HG02571 (cell line): ENCODE results near the gene PARVG.

Source experiments
- ATAC-seq: cut with Tn5 transposase; IDR thresholded peaks from one replicate; pipeline ENCODE4 v1.9.1; 2021; ENCODE audit warnings: mild to moderate bottlenecking, moderate library complexity; ENCODE audit not compliant: unreplicated experiment

The PARVG gene

DNA sequence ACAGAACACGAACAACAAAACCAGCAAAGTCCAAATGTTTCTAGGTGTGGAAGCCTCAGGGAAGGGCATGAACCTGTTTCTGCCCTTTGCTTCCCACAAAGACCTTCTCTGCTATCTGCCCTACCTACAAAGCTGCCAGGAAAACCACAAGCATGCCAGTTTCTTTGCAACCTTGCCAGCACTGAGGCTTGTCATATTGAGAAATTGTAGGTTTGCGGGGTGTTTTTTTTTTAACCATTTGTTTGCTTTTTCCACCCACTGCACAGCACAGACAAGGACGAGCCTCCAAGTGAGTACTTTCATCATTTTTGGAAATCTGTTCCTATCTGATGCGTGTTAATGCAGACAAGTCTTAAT, 12.8 kb downstream of the PARVG start:
- ATAC-seq, result no peak

DNA sequence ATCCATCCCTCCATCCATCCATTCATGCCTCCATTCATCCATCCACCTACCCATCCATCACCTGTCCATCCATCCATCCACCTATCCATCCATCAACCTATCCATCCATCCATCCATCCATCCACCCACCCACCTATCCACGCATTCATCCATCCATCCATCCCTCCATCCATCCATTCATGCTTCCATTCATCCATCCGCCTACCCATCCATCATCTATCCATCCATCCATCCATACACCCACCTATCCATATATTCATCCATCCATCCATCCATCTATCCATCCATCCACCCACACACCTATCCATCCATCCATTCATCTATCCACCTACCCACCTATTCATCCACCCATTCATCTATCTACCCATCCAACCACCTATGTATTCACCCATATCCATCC, 13.8 kb downstream of the PARVG start:
- no peak for ATAC-seq

DNA sequence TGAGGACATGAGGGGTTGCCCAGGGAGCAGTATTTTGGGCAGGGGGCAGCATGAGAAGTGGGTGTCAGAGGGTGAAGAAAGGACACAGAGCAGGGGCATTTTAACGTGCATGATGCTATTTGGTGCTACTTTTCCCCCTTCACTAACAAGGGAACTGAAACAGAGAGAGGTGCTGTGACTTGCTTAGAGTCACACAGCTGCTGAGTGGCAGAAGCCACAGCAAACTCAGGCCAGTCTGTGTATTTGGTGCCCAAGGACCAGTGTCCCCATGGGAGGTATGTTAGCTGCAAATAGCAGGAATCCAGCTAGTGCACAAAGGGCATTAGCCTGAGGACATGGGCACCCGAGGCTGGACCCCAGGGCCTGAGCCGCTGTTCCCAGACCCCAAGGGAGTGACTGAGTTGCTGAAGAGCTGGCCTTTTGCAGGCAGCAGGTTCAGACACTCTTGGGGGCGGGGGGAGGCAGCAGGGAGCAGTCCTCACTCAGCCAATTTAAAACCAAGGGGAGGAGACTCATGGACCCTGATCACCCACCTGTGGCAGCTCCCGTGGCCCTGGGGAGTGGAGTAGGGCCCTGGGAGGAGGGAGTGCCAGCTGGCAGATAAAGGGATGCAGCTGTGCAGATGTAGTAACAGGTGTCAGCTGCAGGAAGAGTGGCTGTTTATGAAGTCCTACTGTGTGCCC, 14.6 kb downstream of the PARVG start:
- ATAC-seq, result no peak

DNA sequence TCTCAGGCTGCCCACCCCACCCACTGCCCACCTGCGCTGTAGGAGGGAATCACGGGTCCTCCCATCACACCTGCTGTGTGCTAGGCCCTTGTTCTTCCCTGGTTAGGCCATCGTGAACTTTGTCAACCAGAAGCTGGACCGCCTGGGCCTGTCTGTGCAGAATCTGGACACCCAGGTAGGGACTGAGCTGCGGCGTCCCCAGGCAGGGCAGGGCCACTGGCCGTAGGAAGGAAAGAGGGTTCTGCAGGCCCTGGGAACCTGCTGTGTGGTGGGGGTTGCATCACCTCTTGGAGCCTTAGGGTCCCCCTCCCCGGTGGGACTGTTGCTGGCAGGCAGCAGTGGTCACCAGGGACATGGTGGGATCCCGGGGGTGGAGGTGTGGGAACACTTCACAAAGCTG, 15.5 kb downstream of the PARVG start:
- no peak for ATAC-seq

DNA sequence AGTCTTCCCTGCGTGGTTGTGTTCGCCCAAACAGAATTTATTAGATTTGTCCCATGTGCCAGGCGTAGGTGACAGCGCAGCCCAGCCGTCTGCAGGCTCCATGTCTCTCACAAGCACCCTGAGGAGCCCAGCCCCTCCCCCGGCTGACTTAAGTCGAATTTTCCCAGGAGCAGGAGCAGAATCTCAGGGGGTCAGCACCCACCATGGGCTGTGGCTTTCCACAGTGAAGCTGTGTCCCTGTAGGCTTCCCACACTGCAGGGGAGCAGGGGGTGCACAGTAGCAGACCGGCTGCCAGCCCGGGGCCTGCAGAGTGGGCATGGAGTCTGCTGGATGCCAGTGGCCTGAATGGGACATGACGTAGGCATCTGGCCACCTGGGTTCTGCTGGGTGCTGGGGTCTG, 16.0 kb downstream of the PARVG start:
- no peak for ATAC-seq

DNA sequence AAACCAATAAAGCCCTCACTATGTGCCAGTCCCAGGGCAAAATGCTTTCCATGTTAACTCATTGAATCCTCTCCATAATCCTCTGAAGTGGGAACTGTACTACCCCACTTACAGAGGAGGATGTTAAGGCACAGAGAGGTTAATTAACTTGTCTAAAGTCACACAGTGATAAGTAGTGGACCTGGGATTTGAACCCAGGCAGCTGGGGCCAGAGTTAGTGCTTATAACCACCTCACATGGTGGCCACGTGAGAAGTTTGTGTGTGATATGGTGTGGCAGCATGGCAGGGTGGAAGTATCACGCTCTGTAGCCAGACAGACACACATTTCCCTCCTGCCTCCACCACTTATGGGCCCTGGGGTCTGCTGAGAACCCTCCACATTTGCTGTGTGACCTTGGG, 16.5 kb downstream of the PARVG start:
- no peak for ATAC-seq

DNA sequence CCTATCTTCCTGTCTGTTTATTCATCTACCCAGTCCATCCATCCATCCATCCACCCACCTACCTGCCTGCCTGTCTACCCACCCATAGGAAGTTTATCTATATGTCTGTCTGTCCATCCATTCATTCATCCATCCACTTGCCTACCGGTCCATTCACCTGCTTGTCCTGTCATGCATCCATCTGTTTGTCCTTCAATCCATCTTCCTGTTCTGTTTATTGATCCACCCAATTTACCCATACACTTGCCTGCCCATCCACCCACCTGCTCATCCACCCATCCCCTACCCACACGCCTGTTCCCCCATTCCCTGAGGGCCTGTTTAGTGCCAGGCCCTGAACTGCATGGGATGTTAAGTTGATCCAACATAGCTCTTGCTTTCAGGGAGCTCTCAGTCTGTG, 18.4 kb downstream of the PARVG start:
- ATAC-seq, result no peak

DNA sequence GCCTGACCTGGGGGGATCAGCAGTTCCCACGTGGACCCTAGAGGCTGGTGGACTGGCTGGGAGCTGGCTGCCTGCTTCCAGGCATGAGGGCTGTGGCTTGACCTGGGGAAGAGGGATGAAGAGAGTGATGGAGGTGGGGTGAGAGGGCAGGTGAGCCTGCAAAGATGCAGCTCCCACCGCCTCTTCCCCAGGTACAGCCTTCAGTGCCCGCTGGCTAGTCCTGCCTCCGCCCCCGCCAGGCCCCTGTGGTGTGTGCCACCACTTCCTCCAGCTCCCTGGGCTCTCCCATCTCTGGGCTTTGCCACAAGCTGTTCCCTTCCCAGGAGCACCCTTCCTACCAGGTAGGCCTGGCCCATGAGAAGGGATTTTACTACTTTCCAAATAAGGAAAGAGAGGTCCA, 19.1 kb downstream of the PARVG start:
- ATAC-seq, result no peak

DNA sequence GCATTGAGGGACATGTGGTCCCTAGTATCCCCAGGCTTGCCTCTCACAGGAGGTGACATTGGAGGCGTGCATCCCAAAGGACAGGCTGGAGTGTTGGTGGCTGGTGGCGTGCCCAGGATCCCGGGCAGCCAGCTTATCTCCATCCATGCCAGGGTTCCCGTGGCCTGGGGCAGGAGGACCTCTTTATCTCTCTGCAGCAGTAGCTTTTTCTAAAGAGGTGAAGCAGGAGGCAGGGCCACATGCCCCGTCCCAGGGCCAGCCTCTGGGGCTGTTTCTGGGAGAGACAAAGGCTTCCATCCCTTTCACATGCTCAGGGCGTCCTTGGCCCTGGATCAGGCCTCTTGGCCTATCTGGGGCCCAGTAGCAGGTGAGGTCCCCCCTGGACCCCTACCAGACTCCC, 19.7 kb downstream of the PARVG start:
- ATAC-seq, result no peak

DNA sequence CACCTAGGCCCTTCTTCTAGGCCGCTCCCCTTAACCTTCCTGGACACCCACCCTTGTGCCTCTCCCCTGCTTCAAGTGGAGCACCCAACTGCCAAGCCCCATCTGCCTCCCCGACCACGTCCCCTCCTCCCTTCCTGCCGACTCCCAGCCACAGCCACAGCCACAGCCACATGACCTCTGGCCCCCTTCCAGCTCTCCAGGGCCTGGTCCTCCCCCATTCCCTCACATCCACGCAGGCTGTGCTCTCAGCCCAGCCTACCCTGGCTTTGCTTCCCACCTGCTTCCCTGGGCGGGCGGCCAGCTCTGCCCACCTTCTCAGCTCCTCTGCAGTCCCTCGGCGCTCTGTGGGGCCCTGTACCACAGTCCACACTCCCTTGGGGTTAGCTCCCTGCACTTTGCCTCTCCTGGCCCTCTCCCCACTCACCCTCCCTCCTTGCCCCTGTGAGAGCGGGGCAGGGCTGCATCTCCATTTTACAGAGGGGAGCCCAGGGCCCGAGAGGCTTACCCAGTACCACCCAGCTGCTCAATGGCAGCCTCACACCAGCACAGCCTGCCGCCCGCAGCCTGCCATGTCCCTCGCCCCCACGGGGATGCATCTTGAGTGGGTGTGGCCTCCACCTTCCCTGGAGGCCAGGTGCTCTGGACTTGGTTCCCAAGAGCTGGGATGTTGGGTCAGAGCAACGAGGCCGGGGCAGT, 20.3 kb downstream of the PARVG start:
- no peak for ATAC-seq

DNA sequence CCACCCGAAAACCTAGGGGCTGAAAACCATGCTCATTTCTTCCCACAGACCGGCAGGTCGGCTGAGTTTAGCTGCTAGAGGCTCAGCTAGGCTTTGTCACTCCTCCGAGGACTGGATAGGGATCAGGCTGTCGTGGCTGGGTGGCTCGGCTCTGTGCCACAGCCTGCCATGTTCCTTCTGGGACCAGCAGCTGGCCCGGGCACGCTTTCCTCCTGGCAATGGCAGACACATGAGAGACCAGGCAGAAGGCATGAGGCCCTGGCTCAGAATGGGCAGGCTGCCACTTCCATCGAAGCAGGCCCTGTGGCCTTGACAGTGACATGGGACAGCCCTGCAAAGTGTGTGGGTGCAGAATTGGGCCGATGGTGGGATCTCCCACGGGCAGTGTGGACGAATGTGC, 20.9 kb downstream of the PARVG start:
- no peak for ATAC-seq

DNA sequence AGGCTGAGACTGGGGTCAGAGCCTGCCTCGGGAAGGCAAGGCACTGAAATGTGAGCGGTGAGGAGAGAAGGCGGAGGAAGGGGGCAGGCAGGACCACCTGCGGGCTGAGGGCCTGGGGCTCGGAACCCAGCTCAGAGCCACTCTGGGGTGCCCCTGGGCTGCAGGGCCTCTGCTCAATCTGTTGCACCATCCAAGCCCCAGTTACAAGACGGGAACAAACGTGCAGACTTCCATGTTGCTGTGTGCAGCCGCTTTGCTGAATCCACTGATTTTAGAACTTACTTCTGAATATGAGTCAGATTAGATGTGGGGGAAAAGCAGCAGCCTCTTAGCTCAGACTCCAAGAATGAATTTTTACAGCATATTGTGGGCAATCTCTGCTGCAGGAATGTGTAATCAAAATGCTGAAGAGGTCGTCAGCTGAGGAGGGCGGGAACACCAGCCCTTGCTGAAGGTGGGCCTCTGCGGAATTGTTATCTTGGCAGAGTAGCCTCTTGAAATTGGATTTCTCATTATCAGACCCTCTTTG, 21.6 kb downstream of the PARVG start:
- ATAC-seq, result no peak

DNA sequence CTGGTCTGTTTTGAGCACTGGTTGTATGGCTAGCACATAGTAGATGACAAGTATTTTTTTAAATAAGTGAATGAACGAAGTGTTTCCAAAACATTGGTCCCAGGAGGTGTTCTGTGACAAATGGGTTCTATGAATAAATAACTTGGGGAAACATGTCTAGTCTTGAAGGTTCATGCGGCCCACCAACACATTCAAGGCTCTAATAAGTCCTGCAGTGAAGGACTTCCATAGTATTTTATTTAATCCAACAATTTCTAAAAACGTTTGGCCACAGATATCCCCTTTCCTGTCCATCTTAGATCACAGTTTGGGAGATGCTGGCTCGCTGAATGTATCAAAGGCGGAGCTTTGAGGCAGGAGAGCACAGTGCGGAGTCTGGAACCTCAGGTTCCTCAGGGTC, 22.5 kb downstream of the PARVG start:
- no peak for ATAC-seq

DNA sequence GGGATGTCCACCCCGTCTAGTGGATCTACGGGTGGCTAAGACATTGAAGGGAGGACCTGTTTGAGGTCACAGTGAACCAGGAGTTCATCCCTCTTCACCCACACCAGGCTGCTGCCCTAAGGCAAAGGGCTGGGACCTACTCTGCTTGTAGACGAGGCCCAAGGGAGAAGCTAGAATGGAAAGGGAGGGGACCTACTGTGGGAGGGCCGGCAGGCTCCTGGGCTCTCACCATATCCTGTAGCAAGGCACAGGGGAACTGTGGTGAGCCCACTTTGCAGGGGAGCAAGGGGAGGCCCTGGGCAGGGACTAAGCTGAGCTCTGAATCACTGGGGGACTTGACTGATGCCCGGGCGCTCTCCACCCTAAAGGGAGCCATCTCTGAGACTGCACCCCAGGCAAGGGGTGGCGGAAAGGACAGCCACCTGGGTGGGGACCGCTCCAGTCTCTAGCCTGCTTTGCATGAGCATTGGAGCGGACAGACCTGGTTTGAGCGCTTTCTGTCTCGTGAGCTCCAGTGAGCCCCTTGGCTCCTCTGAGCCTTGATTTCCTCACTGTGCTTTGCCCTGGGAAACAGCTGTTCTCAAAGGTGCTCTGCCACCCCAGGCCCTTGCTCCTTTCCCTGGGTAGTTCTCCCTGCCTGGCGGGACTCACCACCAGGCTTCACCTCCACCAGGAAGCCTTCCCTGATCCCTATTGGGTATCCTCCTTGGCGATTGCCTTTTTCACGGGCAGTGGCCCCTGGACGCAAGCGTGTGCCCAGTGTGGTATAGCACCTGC, 24.2 kb downstream of the PARVG start:
- ATAC-seq, result no peak

DNA sequence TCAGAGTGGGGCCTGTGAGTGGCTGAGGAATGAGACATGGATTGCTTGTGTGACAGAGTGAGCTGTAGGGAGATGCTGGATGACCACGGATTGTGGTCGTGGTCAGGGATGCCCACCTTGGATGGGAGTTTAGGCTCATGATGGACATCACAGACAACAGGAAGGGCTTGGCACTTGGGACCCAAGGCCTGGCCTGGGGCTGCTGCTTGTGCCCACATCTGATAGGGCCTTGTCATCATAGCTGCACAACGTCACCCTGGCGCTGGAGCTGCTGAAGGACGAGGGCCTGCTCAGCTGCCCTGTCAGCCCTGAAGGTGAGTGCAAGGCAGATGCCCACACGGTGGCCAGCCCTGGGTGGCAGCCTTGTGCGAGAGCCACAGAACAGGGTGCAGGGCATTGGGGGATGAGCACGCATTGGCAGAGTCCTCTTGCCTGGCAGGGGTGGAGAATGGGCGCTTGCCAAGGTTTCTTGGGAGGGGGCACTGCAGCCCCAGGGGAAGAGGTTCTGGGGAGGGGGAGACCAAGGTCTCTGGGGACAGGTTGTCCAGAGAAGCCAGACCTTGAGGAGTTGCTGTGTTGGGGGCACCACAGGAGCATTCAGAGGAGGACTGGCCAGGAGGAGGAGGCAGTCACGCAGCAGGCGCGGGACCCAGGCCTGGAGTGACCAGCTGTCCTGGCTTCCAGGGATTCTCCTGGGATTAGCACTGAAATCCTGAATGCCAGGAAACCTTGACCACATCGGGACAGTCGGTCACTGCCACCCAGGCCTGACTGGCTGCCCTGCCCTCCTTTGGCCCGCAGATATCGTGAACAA, 25.0 kb downstream of the PARVG start:
- ATAC-seq, result no peak

DNA sequence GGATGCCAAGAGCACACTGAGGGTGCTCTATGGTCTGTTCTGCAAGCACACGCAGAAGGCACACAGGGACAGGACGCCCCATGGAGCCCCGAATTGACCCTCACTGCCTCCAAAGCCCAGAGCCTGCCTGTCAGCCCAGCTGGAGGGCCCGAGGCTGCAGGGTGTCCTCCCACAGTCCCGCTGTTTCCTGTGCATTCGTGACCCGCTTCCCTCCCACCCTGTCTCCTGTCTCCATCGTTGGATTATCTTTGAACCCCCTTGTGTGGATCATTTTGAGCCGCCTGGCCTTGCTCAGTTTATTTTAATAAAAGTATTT, 25.6 kb downstream of the PARVG start:
- ATAC-seq, result no peak

DNA sequence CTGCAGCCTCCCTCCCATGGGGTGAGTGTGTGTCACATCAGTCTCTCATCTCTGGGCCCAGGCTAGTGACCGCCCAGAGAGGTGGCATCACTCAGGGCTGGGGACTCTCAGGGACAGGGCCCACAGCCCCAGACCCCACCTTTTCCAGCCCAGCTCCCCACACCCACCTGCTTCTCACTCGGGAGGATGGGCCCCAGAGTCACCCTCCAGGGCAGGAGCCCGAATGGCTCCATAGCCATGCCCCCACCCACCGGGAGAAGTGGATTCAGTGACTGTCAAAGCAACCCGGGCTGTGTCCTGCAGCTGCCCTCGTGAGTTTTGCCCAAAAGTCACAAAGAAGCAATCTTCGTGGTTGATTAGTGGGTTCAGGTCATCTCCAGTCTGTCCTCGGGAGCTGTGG, 26.0 kb downstream of the PARVG start:
- no peak for ATAC-seq

DNA sequence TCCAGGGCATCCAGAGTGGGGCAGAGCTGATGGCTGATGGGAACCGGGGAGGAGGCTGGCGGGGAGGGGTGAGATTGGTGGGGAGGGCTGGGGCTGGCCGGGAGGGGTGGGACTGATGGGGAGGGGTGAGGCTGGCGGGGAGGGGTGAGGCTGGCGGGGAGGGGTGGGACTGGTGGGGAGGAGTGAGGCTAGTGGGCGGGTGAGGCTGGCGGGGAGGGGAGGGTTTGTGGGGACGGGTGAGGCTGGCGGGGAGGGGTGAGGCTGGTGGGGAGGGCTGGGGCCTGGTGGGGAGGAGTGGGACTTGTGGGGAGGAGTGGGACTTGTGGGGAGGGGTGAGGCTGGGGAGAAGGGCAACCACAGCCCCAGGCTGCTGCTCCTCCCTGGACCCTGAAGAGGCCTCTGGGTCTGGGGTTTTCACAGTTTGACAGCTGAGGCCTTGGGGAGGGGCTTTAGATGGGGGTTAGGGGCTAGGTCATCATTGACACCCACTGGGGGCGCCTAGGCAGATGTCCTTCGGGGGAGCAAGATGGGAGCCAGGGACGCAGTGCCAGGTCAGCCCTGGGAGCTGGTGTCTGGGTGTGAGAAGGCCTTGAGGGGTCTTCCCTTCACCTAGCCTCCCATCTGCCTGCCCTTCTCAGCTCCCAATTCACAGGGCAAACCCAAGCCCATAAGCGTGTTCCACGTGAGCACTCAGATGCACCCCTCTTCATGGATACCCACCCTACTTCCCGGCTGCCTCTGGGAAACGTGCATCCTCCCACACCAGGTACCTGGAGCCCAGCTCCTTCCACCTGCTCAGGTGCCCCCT, 26.7 kb downstream of the PARVG start:
- ATAC-seq, result no peak

DNA sequence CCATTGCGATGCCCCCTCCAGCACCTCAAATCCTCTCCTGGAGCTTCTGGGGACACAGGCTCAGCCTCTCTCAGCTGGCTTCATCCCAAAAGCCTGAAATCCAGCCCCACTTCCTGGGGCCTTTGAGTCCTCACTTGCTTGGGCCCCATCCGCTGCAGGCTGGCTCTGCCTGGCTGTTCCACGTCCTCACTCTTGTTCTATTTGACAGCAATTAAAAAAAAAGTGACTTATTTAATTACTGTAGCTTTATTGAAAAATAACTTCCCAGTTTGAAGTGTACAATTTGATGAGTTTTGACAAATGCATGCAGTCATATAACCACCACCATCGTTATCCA, 27.2 kb downstream of the PARVG start:
- ATAC-seq, result no peak

DNA sequence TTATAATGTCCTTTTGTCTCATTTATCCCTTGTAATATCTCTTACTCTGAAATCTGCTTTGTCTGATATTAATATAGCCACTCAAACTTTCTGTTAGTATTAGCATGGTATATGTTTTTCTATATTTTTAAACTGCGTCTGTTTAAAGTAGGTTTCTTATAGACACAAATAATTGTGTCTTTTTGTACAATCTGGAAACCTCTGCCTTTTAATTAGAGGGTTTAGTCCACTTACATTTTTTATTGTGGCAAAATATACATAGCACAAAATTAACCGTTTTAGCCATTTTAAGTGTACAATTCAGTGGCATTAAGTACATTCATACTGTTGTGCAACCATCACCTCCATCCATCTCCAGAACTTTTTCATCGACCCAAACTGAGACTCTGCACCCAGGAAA, 28.6 kb downstream of the PARVG start:
- ATAC-seq, result no peak

DNA sequence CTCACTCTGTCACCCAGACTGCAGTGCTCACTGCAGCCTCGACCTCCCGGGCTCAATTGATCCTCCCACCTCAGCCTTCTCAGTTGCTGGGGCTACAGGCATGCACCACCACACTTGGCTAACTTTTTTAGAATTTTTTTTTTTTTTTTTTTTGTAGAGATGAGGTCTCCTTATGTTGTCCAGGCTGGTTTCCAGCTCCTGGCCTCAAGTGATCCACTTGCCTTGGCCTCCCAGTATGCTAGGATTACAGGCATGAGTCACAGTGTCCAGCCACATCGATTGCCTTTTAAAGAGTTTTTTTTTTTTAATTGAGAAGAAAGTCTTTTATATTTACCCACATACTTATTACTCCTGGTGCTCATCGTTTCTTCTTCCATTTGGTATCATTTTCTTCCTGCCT, 30.0 kb downstream of the PARVG start:
- no peak for ATAC-seq
